GM12891 (cell line): ENCODE measurements around the gene CGNL1.

ENCODE experiments used
- DNase-seq: peaks from one replicate; pipeline ENCODE4 v3.0.0; 2011; ENCODE audit warnings: low spot score; ENCODE audit not compliant: insufficient read length
- FAIRE-seq: peaks from 2 replicates; lab custom pipeline; 2011; peaks lifted over from hg19 to GRCh38; lab: Jason Lieb, UNC
- PAX5 ChIP-seq: IDR thresholded peaks from 2 replicates; pipeline ENCODE4 v1.6.1; 2011; ENCODE audit warnings: low read length, moderate library complexity, mild to moderate bottlenecking; ENCODE audit not compliant: insufficient read depth, severe bottlenecking
- POLR2A ChIP-seq: IDR thresholded peaks from 2 replicates; pipeline ENCODE4 v1.6.1; 2011; ENCODE audit warnings: low read depth, low read length, control low read depth
- POLR2AphosphoS5 ChIP-seq: IDR thresholded peaks from 2 replicates; pipeline ENCODE4 v1.6.1; 2011; ENCODE audit warnings: low read depth, low read length, control low read depth
- POU2F2 ChIP-seq: IDR thresholded peaks from 2 replicates; pipeline ENCODE4 v1.6.1; 2011; ENCODE audit warnings: low read depth, mild to moderate bottlenecking, control low read depth, low read length, moderate library complexity
- SPI1 ChIP-seq: IDR thresholded peaks from 2 replicates; pipeline ENCODE4 v1.6.1; 2011; ENCODE audit warnings: low read depth, low read length, control low read depth
- TAF1 ChIP-seq: IDR thresholded peaks from 2 replicates; pipeline ENCODE4 v1.6.1; 2011; ENCODE audit warnings: low read depth, low read length, control low read depth

Gene CGNL1

GRCh38 chr15:57554063-57554811 is 177.9 kb downstream of the CGNL1 start:
- DNase-seq (no peak), FAIRE-seq (no peak)
- TF ChIP-seq SPI1 (no peak), POLR2AphosphoS5 (no peak), POLR2A (no peak), PAX5 (no peak), POU2F2 (no peak), TAF1 (no peak)

- TF ChIP-seq POLR2AphosphoS5 (no peak), TAF1 (no peak), POU2F2 (no peak), SPI1 (no peak), POLR2A (no peak), PAX5 (no peak)
- FAIRE-seq = no peak
- no peak for DNase-seq
These were observed 178.5 kb downstream of the CGNL1 start for GRCh38 chr15:57554812-57555179.

- FAIRE-seq (no peak), DNase-seq (no peak)
- no peak for TF ChIP-seq POLR2AphosphoS5
- TF ChIP-seq PAX5 = no peak
- no peak for TF ChIP-seq SPI1
- no peak for TF ChIP-seq TAF1
- TF ChIP-seq POLR2A = no peak
- no peak for TF ChIP-seq POU2F2
These were observed 179.0 kb downstream of the CGNL1 start for GRCh38 chr15:57555270-57555669.

DNA sequence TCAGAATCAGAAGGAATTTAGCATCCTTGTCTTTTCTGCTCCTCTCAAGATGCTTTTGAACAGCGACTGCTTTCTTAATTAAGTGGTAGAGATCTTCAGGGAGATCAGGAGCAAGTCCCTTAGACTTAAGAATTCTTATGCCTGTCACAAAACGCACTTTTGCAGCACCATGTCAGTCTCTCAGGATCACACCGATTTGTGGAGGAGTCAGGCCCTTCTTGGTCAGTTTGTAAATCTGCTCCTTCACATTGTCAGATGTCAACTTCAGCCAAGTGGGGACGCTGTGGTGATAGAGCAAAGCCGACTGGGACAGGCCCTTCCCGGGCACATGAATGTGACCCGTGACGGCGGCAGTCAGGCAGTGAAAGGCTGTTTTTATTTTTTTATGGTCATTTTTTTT is 179.7 kb downstream of the CGNL1 start:
- DNase-seq (no peak), FAIRE-seq (no peak)
- TF ChIP-seq TAF1 = no peak
- no peak for TF ChIP-seq PAX5
- TF ChIP-seq SPI1 = no peak
- no peak for TF ChIP-seq POLR2A
- TF ChIP-seq POU2F2 = no peak
- TF ChIP-seq POLR2AphosphoS5 = no peak

DNA sequence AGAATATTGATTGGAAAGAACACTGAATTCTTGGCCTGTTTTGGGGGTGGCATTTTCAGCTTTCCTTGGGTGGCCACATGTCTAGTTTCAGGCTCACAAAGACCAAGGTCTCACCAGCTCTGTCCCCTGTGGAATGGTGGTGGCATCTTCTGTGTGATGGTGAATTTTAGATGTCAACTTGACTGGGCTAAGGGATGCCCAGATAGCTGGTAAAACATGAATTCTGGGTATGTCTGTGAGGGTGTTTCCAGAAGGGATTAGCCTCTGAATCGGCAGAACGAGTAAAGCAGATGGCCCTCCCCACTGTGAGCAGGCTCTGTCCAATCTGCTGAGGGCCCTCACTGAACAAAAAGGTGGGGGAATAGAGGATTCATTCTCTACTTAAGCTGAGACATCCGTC is 181.0 kb downstream of the CGNL1 start:
- FAIRE-seq (no peak), DNase-seq (no peak)
- TF ChIP-seq POLR2AphosphoS5 = no peak
- TF ChIP-seq PAX5 = no peak
- TF ChIP-seq TAF1 = no peak
- no peak for TF ChIP-seq SPI1
- no peak for TF ChIP-seq POLR2A
- TF ChIP-seq POU2F2 = no peak

GRCh38 chr15:57557810-57558209 is 181.5 kb downstream of the CGNL1 start:
- DNase-seq (no peak), FAIRE-seq (no peak)
- no peak for TF ChIP-seq PAX5
- TF ChIP-seq POU2F2 = no peak
- TF ChIP-seq TAF1 = no peak
- TF ChIP-seq POLR2AphosphoS5 = no peak
- no peak for TF ChIP-seq SPI1
- no peak for TF ChIP-seq POLR2A

- FAIRE-seq = peak; percentile 69
- peak; percentile 30 for DNase-seq
- TF ChIP-seq POLR2AphosphoS5 (no peak), POU2F2 (no peak), SPI1 (no peak), POLR2A (no peak), TAF1 (no peak), PAX5 (no peak)
These were observed 183.6 kb downstream of the CGNL1 start for GRCh38 chr15:57559875-57560274.

DNA sequence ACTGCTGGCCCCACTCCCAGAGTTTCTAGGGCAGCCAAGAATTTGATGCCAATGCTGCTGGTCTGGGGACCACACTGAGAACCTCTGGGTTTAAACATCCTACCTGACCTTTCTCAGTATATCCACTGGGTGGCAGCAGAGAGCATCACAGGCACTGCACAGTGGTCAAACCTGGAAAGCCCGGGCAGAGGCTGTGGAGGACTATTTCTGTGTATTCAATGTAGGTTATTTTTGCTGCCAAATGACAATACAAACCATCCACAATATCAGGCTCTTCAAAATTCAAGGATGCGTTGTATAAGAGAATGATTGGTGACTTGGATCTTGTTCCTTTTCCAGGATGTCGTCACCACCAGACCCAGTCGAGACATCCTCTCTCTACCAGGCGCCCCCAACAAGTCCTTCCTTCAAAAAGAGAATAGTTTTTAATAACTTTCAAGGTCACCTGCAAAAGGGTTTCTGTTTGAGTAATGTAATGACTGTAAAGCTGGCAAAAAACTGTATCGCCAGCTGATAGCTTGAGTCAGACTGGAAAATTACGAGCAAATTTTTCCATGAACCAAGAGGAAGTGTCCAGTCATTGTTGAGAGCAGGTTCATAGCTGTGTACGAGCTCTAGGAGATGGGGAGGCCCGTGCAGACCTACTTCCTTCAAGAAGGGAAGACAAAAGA is 184.9 kb downstream of the CGNL1 start:
- FAIRE-seq (peak; percentile 57), DNase-seq (peak; percentile 35)
- TF ChIP-seq SPI1 (peak; percentile 60), POLR2A (no peak), TAF1 (no peak), POLR2AphosphoS5 (no peak)

- FAIRE-seq (no peak), DNase-seq (no peak)
- TF ChIP-seq TAF1 = no peak
- TF ChIP-seq POU2F2 = no peak
- TF ChIP-seq SPI1 = no peak
- no peak for TF ChIP-seq PAX5
- no peak for TF ChIP-seq POLR2A
- no peak for TF ChIP-seq POLR2AphosphoS5
These were observed 186.0 kb downstream of the CGNL1 start for GRCh38 chr15:57562196-57562769.

DNA sequence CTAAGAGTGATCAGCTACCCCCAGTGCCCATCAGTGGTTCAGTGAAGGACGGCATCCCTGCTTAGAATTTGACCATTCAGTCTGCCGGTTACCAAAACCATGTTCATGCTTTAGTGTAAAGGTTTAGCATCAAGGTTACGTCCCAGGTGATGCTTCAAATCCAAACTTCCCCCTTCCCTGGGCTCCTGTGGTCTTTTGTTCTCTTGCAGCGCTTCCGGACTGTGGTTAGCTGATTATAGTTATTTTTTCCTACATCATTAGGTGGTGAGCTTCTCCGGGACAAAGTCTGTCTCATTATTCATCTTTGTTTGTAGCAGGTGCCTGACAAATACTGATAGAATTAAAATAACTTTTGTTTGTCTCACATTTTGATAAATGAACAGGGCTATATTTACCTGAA is 187.1 kb downstream of the CGNL1 start:
- FAIRE-seq = no peak
- DNase-seq = no peak
- no peak for TF ChIP-seq TAF1
- TF ChIP-seq PAX5 = no peak
- no peak for TF ChIP-seq POLR2A
- TF ChIP-seq SPI1 = no peak
- no peak for TF ChIP-seq POLR2AphosphoS5
- TF ChIP-seq POU2F2 = no peak
